HTR-8/SVneo (cell line): Measurements from ENCODE around the gene FARP1.
A peak's percentile ranks its signal among the peaks of the same experiment; 100 is the strongest.
"Not testable (repeated sequence)": the region's sequence is repeated elsewhere in the genome, so short reads cannot be mapped to it uniquely, and the experiment has no call there.

ENCODE experiments used
- DNase-seq: peaks from one replicate; pipeline ENCODE4 v3.0.0; 2011; ENCODE audit warnings: low spot score, mixed read lengths; ENCODE audit not compliant: insufficient read length
- FAIRE-seq: peaks from 2 replicates; lab custom pipeline; 2011; peaks lifted over from hg19 to GRCh38; lab: Jason Lieb, UNC

The FARP1 gene

DNA sequence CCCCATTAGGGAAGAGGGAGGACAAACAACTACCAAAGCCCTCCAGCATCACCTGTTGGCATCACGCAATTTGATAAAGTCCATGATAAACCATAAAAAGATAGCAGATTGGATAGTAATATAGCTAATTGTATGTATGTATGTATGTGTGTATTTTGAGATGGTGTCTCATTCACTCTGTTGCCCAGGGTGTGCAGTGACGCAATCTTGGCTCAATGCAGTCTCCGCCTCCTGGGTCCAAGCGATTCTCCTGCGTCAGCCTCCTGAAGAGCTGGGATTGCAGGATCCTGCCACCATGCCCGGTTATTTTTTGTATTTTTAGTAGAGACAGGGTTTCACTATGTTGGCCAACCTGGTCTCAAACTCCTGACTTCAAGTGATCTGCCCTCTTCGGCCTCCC lies 108.8 kb downstream of the FARP1 start:
- no peak for FAIRE-seq

DNA sequence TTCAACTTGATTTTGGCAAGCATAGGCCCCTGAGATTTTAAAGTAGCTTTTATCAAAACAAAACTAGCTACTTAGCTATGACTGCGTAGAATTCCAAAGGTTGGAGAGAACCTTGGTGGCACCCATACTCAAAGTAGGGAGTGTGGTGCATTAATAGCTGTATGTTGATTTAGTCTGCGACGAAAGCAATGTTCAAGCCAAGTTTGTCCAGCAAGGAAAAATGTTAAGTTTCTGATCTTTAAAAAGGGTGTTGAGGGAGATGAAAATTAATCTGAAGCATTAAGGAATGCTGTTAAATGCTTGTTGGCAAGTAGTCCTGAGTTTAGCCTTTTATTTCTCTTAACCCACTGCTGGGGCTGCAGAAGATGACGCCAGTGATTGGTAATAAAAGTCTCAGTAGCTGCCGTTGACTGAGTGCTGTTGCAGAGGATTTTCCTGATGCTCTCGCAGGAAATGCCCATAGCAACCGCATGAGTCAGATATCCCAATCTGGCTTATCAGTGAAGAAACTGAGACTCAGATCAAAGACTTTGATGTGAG lies 110.1 kb downstream of the FARP1 start:
- DNase-seq, result peak; percentile 48

More for the DNA sequence above, 108.8 kb downstream of the FARP1 start:
- DNase-seq, result no peak

DNA sequence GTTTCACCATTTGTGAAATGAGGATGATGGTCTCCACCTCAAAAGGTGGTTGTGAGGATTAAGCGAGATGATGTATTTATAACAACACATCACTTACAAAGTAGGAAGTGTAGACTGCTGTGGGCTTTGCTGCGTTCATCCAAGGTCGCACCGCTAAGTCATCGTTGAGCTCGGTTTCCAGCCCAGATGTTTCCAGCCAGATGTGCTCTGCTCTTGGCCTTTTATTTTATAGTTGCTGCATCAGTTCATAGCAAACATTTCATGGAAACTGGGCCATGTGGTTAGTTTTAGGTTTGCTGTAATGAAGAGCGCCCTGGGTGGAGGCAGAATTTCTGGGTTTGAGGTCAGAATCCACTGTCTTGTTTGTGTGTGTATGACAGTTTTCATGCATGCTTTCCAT lies 110.6 kb downstream of the FARP1 start:
- FAIRE-seq, result no peak
- no peak for DNase-seq

More for the DNA sequence above, 110.1 kb downstream of the FARP1 start:
- FAIRE-seq, result no peak

DNA sequence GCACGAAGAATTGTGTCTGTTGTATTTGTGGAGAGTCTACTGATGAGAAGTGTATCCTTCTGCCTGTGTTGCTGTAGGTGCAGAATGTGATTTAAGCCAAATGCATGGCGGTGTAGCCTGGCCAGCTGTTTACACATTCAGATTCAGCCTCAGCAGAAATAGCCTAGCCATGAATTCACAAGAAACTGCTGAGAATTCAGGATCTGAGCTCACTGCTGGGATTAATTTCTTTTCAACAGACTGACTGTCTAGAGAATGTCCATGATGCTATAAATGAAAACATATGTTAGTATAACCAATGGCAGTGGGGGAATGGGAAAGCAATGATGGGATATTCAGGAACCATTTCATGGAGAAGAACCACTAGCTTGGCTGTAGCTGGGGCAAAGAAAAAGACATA lies 111.6 kb downstream of the FARP1 start:
- no peak for FAIRE-seq

DNA sequence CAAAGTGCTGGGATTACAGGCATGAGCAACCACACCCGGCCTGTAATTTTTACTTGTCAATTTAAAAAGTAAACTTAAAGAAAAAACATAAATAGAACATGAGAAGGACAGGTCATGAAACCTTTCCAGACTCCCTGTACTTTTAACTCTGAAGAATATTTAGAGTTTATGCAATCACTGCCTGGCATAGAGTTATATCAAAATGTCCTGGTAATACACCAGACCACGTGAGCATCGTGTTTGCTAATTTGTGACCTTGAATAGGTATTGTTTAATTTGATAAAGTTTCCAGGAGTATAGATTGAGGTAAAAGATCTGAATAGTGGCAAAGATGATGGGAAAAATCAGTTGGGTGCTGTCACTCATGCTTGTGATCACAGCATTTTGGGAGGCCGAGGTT lies 115.3 kb downstream of the FARP1 start:
- FAIRE-seq, result no peak
- no peak for DNase-seq

More for the DNA sequence above, 111.6 kb downstream of the FARP1 start:
- no peak for DNase-seq

DNA sequence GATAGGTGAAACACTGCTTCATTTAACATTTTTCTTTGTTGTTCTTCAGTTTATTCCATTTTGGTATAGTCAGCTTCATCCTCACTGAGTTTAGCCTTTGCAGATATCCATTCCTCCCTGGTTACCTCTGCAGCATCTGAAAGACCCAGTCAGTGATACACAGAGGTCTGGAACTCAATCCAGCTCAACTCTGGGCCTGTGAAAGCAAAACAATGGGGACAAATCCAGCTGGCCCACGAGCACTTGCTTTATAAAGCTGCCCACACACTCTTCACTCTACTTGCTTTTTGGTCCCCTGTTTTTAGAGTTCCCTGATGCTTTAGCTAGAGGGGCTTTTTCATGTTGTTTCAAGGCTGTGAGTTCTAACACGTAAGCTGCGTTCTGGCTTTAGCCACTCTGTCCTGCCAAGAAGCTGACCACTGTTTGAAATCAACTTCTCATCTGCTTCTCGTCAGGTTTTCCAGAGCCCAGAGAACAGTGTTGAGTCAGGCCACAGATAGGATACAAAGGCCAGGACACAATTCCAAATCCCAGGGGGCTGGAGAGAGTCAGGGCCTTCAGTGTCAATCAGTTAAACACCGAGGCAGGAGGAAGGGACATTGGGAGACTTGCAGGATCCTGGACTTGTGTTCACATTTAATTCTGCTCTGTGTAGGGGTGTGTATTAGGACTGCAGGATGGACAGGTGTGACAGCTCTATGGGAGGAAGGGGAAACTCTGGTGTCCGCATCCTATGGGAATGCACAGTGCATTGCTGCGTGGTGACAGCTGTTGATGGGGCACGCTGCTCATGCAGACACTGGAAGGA lies 117.7 kb downstream of the FARP1 start:
- DNase-seq (no peak), FAIRE-seq (no peak)

DNA sequence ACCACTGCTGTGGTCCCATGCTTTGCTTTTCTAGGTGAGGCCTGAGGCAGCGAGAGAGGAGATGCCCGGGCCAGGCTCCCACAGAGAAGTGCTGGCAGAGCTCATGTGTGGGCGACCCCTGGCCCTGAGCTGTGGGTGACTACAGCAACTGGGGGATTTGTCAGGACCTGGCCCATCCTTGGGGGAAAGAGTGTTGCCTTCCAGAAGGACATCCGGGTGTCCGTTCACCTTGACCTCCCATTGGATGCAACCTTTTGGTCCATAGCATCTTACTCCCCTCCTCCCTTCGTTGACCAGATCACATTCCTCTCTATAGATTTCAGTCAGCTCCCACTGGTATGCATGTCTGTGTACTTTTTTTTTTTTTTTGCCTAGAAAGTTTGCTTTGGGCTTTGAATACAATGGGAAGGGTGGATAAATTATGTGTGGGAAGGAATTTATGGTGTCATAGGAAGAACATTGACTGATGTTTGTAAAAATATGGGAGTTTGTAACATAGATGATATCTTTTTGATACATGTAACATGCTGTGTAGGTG lies 118.3 kb downstream of the FARP1 start:
- no peak for FAIRE-seq
- no peak for DNase-seq

DNA sequence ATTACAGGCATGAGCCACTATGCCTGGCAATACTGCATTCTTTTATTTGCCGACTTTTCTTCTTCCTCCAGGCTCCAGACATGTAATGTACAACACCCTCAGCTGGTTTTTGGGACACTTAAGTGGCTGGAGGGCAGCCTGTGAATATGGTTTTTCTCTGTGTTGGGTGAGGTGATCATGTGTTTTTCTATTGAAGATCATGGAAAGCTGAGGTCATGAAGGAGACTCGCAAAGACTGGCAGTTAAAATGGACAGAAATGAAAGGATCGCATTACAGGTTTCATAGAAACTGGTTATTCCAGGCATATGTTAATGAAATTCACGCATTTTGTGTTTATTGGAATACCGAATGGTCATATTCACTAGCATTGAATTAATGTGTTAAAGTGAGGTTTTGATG lies 119.4 kb downstream of the FARP1 start:
- FAIRE-seq, result no peak
- DNase-seq, result no peak

DNA sequence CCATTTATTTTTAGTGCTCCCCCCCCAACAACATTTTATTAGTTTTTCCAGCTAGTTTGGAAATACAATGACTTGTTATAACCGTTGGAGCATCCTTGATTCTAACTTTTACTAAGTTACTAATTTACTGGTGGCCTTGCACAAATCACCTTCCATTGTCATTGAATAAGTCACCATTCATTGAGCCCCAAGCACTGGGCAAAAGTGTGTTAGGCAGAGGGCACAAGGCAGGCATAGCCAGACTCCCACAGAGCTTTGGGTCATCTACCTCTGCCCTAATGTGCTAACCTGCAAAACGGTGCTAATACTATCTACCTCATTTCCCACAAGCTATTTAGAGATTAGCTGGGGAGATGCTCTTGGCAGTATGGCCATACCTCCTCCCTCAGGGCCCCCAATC lies 120.9 kb downstream of the FARP1 start:
- no peak for DNase-seq
- FAIRE-seq, result no peak

DNA sequence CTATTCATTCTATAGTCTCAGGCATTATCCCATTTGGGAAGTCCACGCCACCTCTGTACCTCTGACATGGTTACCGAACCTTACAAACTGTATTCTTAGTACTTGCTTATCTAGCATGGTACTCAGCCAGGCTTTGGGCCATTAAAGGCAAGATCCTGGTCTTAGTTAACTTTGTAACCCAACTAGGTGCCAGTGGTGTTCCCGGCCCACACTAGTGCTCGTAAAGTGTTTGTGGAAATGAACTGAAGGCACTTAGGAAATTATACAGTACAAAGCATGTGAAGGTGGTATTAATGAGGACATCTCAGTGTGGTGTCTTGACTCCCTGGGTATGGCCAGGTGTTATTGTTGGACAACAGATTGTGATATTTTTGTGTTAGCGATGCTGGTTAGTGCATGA lies 122.0 kb downstream of the FARP1 start:
- FAIRE-seq, result no peak
- no peak for DNase-seq

DNA sequence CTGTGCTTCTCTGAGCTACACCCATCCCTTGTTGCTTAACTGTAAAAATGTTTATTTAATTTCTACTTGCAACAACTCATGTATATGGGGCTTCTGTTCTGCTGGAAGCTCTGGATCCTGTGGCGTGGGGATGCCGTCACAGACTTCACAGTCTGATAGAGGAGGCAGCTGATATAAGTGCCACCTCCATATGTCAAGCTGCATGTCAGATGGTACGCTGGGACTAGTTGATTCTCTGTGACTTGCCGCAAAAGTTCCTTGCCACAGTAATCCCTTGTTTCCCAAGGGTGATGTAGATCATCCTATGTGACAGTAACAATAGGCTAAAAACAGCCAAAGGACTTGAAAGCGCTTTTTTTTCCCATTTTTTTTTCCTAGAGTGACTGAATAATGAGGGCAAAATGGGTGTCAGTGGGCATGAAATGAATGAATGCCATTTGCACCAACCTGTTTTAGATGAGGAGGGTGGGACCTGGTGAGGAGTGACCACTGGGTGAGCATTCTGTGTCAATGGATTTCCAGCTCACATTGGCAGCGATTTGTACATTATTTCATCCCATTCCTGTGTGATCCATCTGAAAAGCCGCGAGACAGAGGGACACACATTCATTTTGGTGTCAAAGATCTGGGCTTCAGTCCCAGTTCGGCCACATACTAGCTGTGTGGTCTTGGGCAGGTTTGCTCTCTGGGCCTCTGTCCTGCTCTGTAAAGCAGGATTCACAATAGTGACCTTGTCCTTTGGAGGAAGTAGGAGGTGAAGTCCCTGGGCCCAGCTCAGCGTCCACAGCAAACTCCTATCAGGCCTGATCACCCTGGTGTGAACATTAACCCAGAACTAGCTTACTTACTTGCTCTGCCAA lies 123.0 kb downstream of the FARP1 start:
- FAIRE-seq (no peak), DNase-seq (no peak)

DNA sequence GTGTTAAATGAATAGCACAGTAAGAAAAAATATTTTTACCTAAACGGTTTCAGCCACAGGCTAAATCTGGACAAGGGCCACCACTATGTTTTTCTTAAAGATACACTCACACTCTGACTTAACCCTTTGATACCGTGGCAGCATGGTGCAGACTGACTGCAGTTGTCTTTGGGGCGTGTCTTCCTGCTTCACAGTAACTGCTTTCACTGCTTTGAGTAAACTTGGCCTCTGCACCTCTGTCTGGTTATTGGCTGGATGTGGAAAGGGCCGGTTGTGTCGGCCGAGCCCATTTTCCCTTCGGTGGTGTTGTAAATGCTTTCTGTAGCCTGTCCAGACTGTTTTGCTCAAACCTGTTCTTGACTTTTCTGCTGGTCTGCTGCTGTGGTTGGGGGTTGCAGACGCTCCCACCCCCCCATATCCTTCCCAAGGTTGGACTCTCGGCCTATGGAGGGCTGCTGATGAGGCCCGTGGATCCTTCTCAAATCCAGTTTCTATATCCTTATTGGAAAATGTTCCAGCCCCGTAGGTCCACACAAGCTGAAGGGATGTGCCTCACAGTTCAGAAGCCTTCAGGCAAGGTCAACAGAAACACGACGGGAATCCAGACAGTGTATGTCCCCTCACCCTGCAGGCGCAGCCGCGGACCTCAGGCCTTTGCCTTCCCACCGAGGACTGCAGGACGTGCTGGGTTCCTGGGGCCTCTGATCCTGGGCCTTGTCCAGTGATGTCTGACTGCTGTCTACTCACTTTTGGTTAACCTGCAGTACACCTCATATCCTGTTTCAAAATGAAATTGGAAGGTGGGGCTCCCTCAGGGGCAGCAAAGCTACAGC lies 124.4 kb downstream of the FARP1 start:
- no peak for FAIRE-seq
- no peak for DNase-seq

DNA sequence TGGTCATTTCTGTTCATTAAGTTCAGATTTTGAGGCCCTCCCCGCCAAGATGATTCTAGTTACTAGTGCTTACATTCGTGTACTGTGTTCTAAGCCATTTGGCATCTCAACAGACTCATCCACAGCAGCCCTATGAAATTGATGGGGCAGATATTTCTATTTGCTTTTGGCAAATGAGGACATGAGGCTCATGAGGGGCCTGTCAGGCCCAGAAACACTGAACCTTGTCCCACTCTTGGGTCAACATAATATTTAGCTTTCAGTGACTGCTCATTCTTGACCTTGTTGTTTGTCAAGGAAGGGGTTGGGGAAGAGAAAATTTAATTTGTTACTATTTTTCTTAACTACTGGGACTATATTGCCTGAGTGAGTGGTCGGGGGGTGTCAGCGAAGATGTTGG lies 126.5 kb downstream of the FARP1 start:
- no peak for FAIRE-seq
- DNase-seq, result no peak

DNA sequence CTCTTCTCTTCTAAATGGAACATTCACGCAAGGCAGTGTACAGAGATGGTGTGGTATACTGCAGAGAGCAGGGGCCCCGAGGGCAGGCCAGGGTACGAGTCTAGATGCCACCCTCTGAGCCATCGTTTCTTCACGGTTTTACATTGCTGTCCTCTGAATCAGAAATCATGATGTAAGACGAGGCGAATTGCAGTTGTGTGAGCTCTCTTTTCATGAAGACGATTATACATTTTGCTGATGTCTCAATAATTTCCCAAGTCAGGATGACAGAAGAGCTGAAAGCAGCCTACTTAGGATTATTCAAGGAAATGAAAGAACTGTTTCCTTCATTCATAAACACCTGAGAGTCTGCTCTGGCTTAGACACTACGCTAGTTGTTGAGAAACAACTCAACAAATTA lies 127.9 kb downstream of the FARP1 start:
- no peak for DNase-seq
- FAIRE-seq, result no peak

DNA sequence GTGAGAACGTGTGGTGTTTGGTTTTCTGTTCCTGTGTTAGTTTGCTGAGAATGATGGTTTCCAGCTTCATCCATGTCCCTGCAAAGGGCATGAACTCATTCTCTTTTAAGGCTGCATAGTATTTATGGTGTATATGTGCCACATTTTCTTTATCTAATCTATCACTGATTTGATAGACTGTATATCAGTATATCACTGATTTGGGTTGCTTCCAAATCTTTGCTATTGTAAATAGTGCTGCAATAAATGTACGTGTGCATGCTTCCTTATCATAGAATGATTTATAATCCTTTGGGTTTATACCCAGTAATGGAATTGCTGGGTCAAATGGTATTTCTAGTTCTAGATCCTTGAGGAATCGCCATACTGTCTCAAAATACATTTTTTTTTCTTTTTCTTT lies 128.8 kb downstream of the FARP1 start:
- FAIRE-seq, result not testable (repeated sequence)

DNA sequence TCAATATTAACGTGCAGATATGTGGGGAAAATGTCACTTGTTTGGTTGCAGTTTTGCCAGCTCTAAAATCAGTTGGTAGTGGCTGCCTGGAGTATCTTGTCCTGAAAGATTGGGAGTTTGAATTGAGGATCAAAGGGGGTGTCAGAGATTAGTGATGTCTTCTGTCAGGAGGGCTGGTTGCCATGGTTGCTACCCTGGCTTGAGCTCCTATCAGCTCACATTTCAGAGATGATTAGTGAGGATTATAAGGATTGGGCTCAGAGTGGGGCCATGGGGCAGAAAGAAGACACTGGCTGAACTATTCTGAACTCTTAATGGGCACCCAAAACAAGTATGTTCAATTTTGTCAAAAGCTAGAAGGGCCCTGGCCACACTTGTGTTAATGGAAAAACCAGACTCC lies 129.7 kb downstream of the FARP1 start:
- no peak for FAIRE-seq
- DNase-seq, result no peak

More for the DNA sequence above, 128.8 kb downstream of the FARP1 start:
- not testable (repeated sequence) for DNase-seq

DNA sequence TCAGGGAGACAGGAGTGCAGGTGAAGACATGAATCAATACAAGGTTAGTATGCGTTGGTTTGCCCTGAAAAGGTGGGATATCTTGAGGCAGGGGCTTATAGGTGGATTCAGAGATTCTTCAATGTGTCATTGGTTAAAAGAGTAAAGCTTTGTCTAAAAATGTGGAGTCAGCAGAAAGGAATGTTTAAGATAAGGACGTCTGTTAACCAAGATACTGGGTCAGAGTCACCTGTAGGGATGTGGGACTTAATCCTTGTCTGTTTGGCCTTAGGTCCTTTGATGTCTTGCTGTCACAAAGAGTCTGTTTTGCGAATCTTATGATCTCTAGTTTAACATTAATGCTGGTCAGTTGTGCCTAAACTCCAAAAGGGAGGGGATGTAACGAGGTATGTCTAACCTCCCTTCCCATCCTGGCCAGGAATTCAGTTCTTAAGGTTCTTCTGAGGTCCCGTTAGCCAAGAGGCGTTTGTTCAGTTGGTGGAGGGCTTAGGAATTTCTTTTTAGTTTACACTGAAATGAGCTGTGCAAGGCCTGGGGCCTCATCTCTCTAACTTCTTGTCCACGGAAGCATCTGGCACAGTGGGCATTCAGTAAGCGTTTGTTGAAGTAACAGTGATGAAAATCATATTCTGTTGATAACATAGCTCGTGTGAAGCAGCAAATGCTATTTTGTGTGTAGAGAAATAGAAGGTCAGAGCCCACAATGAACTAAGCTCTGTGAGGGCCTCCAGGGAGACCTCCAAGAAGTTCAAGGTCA lies 130.4 kb downstream of the FARP1 start:
- FAIRE-seq, result no peak
- DNase-seq, result no peak

DNA sequence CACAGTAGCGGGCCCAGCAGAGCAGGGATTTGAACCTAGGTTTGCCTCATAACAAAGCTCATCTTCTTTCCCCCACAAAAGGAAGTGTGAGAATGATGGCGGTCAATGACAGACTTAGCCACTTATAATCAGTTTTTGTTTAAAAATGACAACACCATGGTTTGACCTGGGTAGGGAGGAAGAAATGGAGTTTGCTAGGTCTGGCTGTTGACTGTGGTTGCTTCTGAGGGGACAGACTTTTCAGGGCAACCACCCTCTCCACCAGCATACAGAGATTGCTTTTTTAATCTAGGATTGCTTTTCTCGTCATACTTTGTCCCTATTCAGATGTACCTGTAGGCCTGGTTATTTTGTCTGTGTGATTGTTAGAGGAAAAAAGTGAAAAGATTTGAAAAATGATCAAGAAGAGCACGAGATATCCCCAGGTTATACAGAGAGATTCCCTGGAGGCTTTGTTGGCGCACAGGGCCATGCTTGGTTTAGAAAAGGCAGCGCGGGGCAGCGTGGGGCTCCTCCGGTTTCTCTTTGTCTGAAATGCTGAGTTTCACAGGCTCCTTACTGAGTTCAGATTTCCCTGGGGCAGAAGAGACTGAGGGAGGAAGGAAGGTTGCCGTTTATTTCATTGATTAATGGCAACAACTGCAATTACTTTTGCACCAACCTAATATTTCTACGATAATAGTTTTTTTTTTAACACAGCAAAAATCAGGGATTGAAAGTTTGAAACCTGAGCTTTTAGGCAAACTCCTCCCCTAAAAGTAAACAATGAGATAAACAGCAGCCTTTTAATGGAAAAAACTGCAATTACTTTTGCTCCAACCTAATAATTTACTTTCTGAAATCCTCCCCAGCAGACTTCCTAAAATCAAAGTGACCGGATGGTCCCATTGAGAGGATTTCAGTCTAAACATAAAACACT lies 131.2 kb downstream of the FARP1 start:
- FAIRE-seq, result no peak

More for the DNA sequence above, 131.2 kb downstream of the FARP1 start:
- DNase-seq, result no peak
